GM23338 (cell line): Measurements from ENCODE around the gene MLC1. TPM values are rescaled to one million over a fixed set of nuclear protein-coding genes. Genes with fewer than 3 reads are reported as not detected.

Experiments used
- ATAC-seq: fragments of 200-7000 bp; cut with Tn5 transposase; 3 replicates; pipeline ENCODE4 v1.9.1; 2020
- DNase-seq: peaks from one replicate; pipeline ENCODE4 v3.0.0-alpha.2; 2015; ENCODE audit warnings: low spot score
- H2AFZ ChIP-seq: fragments of 200-600 bp; sonication (generic); 2 replicates; pipeline ENCODE4 v1.8.0; 2016; ENCODE audit warnings: antibody characterized with exemption, mild to moderate bottlenecking, moderate library complexity
- H3F3A ChIP-seq: fragments of 200-600 bp; sonication (generic); replicated peaks from 2 replicates; pipeline ENCODE4 v1.8.0; 2017; ENCODE audit warnings: antibody characterized with exemption, mixed run types, low read depth
- H3K27ac ChIP-seq: fragments of 200-600 bp; sonication (generic); 2 replicates; pipeline ENCODE4 v1.6.1; 2016; ENCODE audit warnings: low read depth
- H3K27me3 ChIP-seq: fragments of 200-600 bp; sonication (generic); 2 replicates; pipeline ENCODE4 v1.8.0; 2016; ENCODE audit warnings: mild to moderate bottlenecking, mixed run types, moderate library complexity; ENCODE audit not compliant: insufficient read depth
- H3K36me3 ChIP-seq: fragments of 200-600 bp; sonication (generic); 2 replicates; pipeline ENCODE4 v1.8.0; 2016; ENCODE audit warnings: mild to moderate bottlenecking; ENCODE audit not compliant: insufficient read depth
- H3K4me1 ChIP-seq: fragments of 200-600 bp; sonication (generic); 2 replicates; pipeline ENCODE4 v1.8.0; 2016; ENCODE audit warnings: mild to moderate bottlenecking, moderate library complexity; ENCODE audit not compliant: insufficient read depth
- H3K4me2 ChIP-seq: fragments of 200-600 bp; sonication (generic); 2 replicates; pipeline ENCODE4 v1.7.1; 2017; ENCODE audit warnings: mixed run types
- H3K4me3 ChIP-seq: fragments of 200-600 bp; sonication (generic); 2 replicates; pipeline ENCODE4 v1.6.1; 2016; ENCODE audit warnings: mixed run types
- H3K79me2 ChIP-seq: fragments of 200-600 bp; sonication (generic); replicated peaks from 2 replicates; pipeline ENCODE4 v1.8.0; 2017; ENCODE audit warnings: mild to moderate bottlenecking; ENCODE audit not compliant: insufficient read depth
- H3K9me2 ChIP-seq: fragments of 200-600 bp; sonication (generic); 2 replicates; pipeline ENCODE4 v1.8.0; 2017; ENCODE audit not compliant: insufficient read depth
- H4K20me1 ChIP-seq: fragments of 200-600 bp; sonication (generic); replicated peaks from 2 replicates; pipeline ENCODE4 v1.8.0; 2017; ENCODE audit warnings: mild to moderate bottlenecking; ENCODE audit not compliant: insufficient read depth
- H3K27ac Mint-ChIP-seq: 2 replicates; pipeline ENCODE4 v1.8.0; 2020; ENCODE audit warnings: inconsistent platforms, mild to moderate bottlenecking, moderate library complexity, mixed read lengths
- H3K27me3 Mint-ChIP-seq: 3 replicates; pipeline ENCODE4 v1.8.0; 2022; ENCODE audit warnings: low read depth, mild to moderate bottlenecking, moderate library complexity, mixed read lengths, inconsistent platforms; ENCODE audit not compliant: insufficient read depth, poor library complexity
- H3K36me3 Mint-ChIP-seq: 3 replicates; pipeline ENCODE4 v1.8.0; 2021; ENCODE audit warnings: low read depth, mild to moderate bottlenecking, inconsistent platforms, moderate library complexity, mixed read lengths
- H3K4me1 Mint-ChIP-seq: 3 replicates; pipeline ENCODE4 v1.8.0; 2020; ENCODE audit warnings: mild to moderate bottlenecking, inconsistent platforms, mixed read lengths
- H3K4me3 Mint-ChIP-seq: 3 replicates; pipeline ENCODE4 v1.8.0; 2021; ENCODE audit warnings: moderate library complexity, mild to moderate bottlenecking, inconsistent platforms, mixed read lengths
- H3K9me3 Mint-ChIP-seq: 3 replicates; pipeline ENCODE4 v1.8.0; 2020; ENCODE audit warnings: moderate library complexity, mild to moderate bottlenecking, inconsistent platforms, mixed read lengths
- CREB1 ChIP-seq: fragments of 250-450 bp; sonication (Bioruptor Pico); IDR thresholded peaks from 2 replicates; pipeline ENCODE4 v1.5.0; 2020; ENCODE audit warnings: low read depth, mild to moderate bottlenecking, moderate library complexity
- EZH2 ChIP-seq: fragments of 200-600 bp; sonication (generic); IDR thresholded peaks from one replicate; pipeline ENCODE4 v1.8.0; 2017; ENCODE audit warnings: antibody characterized with exemption, mild to moderate bottlenecking, low read depth; ENCODE audit not compliant: unreplicated experiment
- EZH2phosphoT487 ChIP-seq: fragments of 200-600 bp; sonication (generic); IDR thresholded peaks from one replicate; pipeline ENCODE4 v1.8.1; 2018; ENCODE audit warnings: antibody characterized with exemption; ENCODE audit not compliant: unreplicated experiment
- JUNB ChIP-seq: IDR thresholded peaks from one replicate; pipeline ENCODE4 v1.6.1; 2016; ENCODE audit warnings: antibody characterized with exemption; ENCODE audit not compliant: unreplicated experiment
- NANOG ChIP-seq: IDR thresholded peaks from 2 replicates; pipeline ENCODE4 v1.6.1; 2016; ENCODE audit warnings: antibody characterized with exemption, borderline replicate concordance
- POLR2AphosphoS5 ChIP-seq: IDR thresholded peaks from 2 replicates; pipeline ENCODE4 v1.6.1; 2016; ENCODE audit warnings: antibody characterized with exemption, low read depth
- STAT1 ChIP-seq: IDR thresholded peaks from one replicate; pipeline ENCODE4 v1.6.1; 2016; ENCODE audit warnings: antibody characterized with exemption; ENCODE audit not compliant: unreplicated experiment
- ZNF114 ChIP-seq: fragments of 250-450 bp; sonication (Bioruptor Pico); IDR thresholded peaks from 2 replicates; pipeline ENCODE4 v1.5.0; 2020; ENCODE audit warnings: mild to moderate bottlenecking, moderate library complexity
- ZNF331 ChIP-seq: fragments of 250-450 bp; sonication (Bioruptor Pico); IDR thresholded peaks from 2 replicates; pipeline ENCODE4 v1.5.0; 2020; ENCODE audit warnings: low read depth, mild to moderate bottlenecking, moderate library complexity
- polyA plus RNA-seq: library from polyadenylated mRNA; unstranded; fragments of >200 nt; fragmentation: Nextera tagmentation; extraction: Ambion mirVana; gene quantifications from 2 replicates; pipeline ENCODE4 v1.2.1, GENCODE V29; 2016
- total RNA-seq: library from RNA; depleted of rRNA; stranded (reverse); fragments of >200 nt; shearing (Covaris generic); gene quantifications from 2 replicates; pipeline ENCODE4 v1.2.3, GENCODE V29; 2014
- TF ChIP-seq, protein P1 (sequence below): fragments of 250-450 bp; sonication (Bioruptor Pico); IDR thresholded peaks from 2 replicates; pipeline ENCODE4 v1.5.0; 2020; ENCODE audit warnings: mild to moderate bottlenecking, moderate library complexity
- TF ChIP-seq, protein P2 (sequence below): IDR thresholded peaks from 2 replicates; pipeline ENCODE4 v1.6.1; 2016; ENCODE audit warnings: antibody characterized with exemption
- TF ChIP-seq, protein P3 (sequence below): IDR thresholded peaks from one replicate; pipeline ENCODE4 v1.6.1; 2018; ENCODE audit warnings: antibody characterized with exemption; ENCODE audit not compliant: unreplicated experiment

The MLC1 gene
- total and polyA plus RNA-seq, 2 experiments from 2014 or later: not detected

DNA sequence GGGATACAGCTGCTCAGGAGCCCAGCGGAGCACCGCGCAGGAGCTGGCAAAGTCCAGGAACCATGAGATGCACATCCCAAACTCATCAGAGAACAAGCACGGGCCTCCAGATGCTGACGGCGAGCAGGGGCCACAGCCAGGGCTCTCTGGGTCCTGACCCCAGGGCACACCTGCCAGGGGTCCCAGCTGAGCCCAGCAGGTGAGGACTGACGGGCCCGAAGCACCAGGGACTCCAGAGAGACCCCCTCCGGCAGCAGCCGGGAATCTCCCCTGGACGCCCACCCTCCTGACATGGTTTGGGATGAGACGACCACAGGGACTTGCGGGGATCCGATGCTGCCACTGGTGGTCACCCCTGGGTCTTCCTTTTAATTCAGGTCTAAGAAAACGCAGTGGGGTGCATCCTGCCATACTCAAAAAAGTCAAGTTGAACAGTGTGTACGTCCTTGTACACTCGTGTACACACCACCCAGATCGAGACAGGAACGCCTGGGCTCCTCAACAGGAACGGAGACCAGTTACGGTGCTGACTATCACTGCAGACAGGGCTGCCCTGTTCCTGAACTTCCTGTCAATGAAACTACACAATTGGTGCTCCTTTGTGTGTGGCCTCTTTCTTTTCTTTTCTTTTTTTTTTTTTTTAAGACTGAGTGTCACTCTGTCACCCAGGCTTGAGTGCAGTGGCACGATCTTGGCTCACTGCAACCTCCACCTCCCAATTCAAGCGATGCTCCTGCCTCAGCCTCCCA is 49.1 kb downstream of the MLC1 start (continued):
- TF ChIP-seq, protein P1, sequence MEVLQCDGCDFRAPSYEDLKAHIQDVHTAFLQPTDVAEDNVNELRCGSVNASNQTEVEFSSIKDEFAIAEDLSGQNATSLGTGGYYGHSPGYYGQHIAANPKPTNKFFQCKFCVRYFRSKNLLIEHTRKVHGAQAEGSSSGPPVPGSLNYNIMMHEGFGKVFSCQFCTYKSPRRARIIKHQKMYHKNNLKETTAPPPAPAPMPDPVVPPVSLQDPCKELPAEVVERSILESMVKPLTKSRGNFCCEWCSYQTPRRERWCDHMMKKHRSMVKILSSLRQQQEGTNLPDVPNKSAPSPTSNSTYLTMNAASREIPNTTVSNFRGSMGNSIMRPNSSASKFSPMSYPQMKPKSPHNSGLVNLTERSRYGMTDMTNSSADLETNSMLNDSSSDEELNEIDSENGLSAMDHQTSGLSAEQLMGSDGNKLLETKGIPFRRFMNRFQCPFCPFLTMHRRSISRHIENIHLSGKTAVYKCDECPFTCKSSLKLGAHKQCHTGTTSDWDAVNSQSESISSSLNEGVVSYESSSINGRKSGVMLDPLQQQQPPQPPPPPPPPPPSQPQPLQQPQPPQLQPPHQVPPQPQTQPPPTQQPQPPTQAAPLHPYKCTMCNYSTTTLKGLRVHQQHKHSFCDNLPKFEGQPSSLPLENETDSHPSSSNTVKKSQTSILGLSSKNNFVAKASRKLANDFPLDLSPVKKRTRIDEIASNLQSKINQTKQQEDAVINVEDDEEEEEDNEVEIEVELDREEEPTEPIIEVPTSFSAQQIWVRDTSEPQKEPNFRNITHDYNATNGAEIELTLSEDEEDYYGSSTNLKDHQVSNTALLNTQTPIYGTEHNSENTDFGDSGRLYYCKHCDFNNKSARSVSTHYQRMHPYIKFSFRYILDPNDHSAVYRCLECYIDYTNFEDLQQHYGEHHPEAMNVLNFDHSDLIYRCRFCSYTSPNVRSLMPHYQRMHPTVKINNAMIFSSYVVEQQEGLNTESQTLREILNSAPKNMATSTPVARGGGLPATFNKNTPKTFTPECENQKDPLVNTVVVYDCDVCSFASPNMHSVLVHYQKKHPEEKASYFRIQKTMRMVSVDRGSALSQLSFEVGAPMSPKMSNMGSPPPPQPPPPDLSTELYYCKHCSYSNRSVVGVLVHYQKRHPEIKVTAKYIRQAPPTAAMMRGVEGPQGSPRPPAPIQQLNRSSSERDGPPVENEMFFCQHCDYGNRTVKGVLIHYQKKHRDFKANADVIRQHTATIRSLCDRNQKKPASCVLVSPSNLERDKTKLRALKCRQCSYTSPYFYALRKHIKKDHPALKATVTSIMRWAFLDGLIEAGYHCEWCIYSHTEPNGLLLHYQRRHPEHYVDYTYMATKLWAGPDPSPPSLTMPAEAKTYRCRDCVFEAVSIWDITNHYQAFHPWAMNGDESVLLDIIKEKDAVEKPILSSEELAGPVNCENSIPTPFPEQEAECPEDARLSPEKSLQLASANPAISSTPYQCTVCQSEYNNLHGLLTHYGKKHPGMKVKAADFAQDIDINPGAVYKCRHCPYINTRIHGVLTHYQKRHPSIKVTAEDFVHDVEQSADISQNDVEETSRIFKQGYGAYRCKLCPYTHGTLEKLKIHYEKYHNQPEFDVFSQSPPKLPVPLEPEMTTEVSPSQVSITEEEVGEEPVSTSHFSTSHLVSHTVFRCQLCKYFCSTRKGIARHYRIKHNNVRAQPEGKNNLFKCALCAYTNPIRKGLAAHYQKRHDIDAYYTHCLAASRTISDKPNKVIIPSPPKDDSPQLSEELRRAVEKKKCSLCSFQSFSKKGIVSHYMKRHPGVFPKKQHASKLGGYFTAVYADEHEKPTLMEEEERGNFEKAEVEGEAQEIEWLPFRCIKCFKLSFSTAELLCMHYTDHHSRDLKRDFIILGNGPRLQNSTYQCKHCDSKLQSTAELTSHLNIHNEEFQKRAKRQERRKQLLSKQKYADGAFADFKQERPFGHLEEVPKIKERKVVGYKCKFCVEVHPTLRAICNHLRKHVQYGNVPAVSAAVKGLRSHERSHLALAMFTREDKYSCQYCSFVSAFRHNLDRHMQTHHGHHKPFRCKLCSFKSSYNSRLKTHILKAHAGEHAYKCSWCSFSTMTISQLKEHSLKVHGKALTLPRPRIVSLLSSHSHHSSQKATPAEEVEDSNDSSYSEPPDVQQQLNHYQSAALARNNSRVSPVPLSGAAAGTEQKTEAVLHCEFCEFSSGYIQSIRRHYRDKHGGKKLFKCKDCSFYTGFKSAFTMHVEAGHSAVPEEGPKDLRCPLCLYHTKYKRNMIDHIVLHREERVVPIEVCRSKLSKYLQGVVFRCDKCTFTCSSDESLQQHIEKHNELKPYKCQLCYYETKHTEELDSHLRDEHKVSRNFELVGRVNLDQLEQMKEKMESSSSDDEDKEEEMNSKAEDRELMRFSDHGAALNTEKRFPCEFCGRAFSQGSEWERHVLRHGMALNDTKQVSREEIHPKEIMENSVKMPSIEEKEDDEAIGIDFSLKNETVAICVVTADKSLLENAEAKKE (CRISPR knock-in tag): no peak
- no peak for TF ChIP-seq EZH2

DNA sequence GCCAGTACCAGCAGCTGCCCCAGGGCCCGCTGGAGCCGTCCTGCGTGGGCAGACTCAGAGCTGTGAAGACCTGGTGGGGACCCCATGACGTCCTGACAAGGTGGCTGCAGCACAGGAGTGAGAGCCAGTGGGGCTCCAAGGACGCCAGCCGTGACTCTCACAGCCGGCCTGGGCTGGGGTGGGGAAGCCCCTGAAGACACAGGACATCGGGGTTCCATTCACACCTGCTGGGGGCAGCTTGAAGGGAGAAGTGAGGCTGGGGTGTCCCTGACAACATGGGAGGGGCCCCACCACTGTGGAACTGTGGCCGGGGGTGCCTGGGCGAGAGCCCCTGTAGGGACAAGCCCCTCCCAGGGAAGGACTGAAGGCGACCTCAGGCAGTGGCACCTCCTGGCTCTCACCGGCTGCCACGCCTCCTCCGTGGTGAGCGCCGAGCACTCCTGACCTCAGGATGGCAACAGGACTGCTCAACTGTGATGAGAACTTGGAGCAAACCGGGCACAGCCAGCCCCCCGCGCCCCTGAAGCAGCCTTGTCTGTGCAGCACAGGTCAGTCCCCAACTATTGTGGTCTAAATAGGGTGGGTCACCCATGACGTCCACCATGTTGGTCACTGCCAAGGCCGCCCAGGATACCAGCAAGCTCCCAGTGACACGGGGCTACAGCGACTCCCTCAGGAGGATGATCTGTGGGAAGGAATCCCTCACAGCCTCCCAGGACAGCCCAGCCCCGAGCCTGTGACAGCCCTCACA is 49.9 kb downstream of the MLC1 start:
- H3K4me1 Mint-ChIP-seq: no peaks in the 10 kb centered on the region
- Histone ChIP-seq H2AFZ (no peak overlapping the region), H3K27me3 (0 out of 2 replicates have a peak, but pooled peaks cover 8% of the 10 kb centered on the region), H3K79me2 (no peaks in the 10 kb centered on the region), H3F3A (no peaks in the 10 kb centered on the region), H3K4me2 (no peak overlapping the region), H4K20me1 (no peaks in the 10 kb centered on the region), H3K27ac (no peak overlapping the region), H3K36me3 (no peaks in the 10 kb centered on the region), H3K4me3 (no peak overlapping the region), H3K9me2 (no peaks in the 10 kb centered on the region), H3K4me1 (no peaks in the 10 kb centered on the region)
- no peak overlapping the region for H3K4me3 Mint-ChIP-seq
- DNase-seq (no peak), ATAC-seq (no peak)
- no peak overlapping the region for H3K27ac Mint-ChIP-seq
- no peaks in the 10 kb centered on the region for H3K9me3 Mint-ChIP-seq
- no peaks in the 10 kb centered on the region for H3K36me3 Mint-ChIP-seq
- H3K27me3 Mint-ChIP-seq: peaks cover 8% of the 10 kb centered on the region
- TF ChIP-seq POLR2AphosphoS5: no peak
- TF ChIP-seq, protein P2, sequence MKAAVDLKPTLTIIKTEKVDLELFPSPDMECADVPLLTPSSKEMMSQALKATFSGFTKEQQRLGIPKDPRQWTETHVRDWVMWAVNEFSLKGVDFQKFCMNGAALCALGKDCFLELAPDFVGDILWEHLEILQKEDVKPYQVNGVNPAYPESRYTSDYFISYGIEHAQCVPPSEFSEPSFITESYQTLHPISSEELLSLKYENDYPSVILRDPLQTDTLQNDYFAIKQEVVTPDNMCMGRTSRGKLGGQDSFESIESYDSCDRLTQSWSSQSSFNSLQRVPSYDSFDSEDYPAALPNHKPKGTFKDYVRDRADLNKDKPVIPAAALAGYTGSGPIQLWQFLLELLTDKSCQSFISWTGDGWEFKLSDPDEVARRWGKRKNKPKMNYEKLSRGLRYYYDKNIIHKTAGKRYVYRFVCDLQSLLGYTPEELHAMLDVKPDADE: no peak
- no peak for TF ChIP-seq ZNF331 (CRISPR knock-in tag)
- TF ChIP-seq NANOG: no peak
- TF ChIP-seq CREB1: no peak
- no peak for TF ChIP-seq ZNF114
- TF ChIP-seq STAT1: no peak
- no peak for TF ChIP-seq JUNB
- TF ChIP-seq, protein P3, sequence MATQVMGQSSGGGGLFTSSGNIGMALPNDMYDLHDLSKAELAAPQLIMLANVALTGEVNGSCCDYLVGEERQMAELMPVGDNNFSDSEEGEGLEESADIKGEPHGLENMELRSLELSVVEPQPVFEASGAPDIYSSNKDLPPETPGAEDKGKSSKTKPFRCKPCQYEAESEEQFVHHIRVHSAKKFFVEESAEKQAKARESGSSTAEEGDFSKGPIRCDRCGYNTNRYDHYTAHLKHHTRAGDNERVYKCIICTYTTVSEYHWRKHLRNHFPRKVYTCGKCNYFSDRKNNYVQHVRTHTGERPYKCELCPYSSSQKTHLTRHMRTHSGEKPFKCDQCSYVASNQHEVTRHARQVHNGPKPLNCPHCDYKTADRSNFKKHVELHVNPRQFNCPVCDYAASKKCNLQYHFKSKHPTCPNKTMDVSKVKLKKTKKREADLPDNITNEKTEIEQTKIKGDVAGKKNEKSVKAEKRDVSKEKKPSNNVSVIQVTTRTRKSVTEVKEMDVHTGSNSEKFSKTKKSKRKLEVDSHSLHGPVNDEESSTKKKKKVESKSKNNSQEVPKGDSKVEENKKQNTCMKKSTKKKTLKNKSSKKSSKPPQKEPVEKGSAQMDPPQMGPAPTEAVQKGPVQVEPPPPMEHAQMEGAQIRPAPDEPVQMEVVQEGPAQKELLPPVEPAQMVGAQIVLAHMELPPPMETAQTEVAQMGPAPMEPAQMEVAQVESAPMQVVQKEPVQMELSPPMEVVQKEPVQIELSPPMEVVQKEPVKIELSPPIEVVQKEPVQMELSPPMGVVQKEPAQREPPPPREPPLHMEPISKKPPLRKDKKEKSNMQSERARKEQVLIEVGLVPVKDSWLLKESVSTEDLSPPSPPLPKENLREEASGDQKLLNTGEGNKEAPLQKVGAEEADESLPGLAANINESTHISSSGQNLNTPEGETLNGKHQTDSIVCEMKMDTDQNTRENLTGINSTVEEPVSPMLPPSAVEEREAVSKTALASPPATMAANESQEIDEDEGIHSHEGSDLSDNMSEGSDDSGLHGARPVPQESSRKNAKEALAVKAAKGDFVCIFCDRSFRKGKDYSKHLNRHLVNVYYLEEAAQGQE: no peak
- no peak for TF ChIP-seq EZH2phosphoT487
